Suprapubic skin (tissue), 4 donors: ENCODE data around the gene TMEM174.
"Not testable (repeated sequence)": the region's sequence is repeated elsewhere in the genome, so short reads cannot be mapped to it uniquely, and the experiment has no call there.

Source experiments
- EP300 ChIP-seq: sonication (generic); formaldehyde crosslinking; IDR thresholded peaks from one replicate; pipeline ENCODE4 v1.6.1; 2017; ENCODE audit warnings: antibody characterized with exemption
- POLR2A ChIP-seq, 2 donors: fragments of 450-650 bp; IDR thresholded peaks; one replicate each; pipeline ENCODE4 v1.6.1; 2017; ENCODE audit warnings: antibody characterized with exemption in 2 of 2, mild to moderate bottlenecking in 2 of 2, moderate library complexity in 2 of 2
- POLR2AphosphoS5 ChIP-seq, 3 donors: sonication (generic); formaldehyde crosslinking; IDR thresholded peaks; one replicate each; pipeline ENCODE4 v1.6.1; 2017; ENCODE audit warnings: antibody characterized with exemption in 3 of 3
- TF ChIP-seq, protein P1 (sequence below), 2 donors: fragments of 200-600 bp in 1 of 2; fragments of 450-650 bp in 1 of 2; sonication (generic) in 1 of 2; IDR thresholded peaks; one replicate each; pipeline ENCODE4 v1.5.1; 2016 to 2019; ENCODE audit warnings: antibody characterized with exemption in 2 of 2, mild to moderate bottlenecking in 1 of 2, moderate library complexity in 1 of 2

- TF ChIP-seq, protein P1, sequence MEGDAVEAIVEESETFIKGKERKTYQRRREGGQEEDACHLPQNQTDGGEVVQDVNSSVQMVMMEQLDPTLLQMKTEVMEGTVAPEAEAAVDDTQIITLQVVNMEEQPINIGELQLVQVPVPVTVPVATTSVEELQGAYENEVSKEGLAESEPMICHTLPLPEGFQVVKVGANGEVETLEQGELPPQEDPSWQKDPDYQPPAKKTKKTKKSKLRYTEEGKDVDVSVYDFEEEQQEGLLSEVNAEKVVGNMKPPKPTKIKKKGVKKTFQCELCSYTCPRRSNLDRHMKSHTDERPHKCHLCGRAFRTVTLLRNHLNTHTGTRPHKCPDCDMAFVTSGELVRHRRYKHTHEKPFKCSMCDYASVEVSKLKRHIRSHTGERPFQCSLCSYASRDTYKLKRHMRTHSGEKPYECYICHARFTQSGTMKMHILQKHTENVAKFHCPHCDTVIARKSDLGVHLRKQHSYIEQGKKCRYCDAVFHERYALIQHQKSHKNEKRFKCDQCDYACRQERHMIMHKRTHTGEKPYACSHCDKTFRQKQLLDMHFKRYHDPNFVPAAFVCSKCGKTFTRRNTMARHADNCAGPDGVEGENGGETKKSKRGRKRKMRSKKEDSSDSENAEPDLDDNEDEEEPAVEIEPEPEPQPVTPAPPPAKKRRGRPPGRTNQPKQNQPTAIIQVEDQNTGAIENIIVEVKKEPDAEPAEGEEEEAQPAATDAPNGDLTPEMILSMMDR (IDR thresholded peaks at IDR 0.05), result not testable (repeated sequence)
- TF ChIP-seq EP300; POLR2AphosphoS5 (IDR thresholded peaks at IDR 0.05); POLR2A (IDR thresholded peaks at IDR 0.05): not testable (repeated sequence)
Measured at GRCh38 chr5:73207239-73207638, 34.2 kb downstream of the TMEM174 start.
